ENCODE results near the gene TMPRSS9.

Gene TMPRSS9

GRCh38 chr19:2434721-2435265 is 74.7 kb downstream of the TMPRSS9 start:
- DNase-seq (ENCODE audit: low read depth, low spot score) = no peak

GRCh38 chr19:2436384-2436783 is 76.3 kb downstream of the TMPRSS9 start:
- no peak for DNase-seq (ENCODE audit: low read depth, low spot score)

- DNase-seq (ENCODE audit: low read depth, low spot score) = no peak
These were observed 76.9 kb downstream of the TMPRSS9 start for GRCh38 chr19:2436926-2437325.

GRCh38 chr19:2438178-2438577 is 78.1 kb downstream of the TMPRSS9 start:
- DNase-seq (ENCODE audit: low read depth, low spot score) = no peak

GRCh38 chr19:2440515-2440914 is 80.5 kb downstream of the TMPRSS9 start:
- no peak for DNase-seq (ENCODE audit: low read depth, low spot score)

GRCh38 chr19:2441096-2441752 is 81.2 kb downstream of the TMPRSS9 start:
- no peak for DNase-seq (ENCODE audit: low read depth, low spot score)

GRCh38 chr19:2443116-2443784 is 83.2 kb downstream of the TMPRSS9 start:
- DNase-seq (ENCODE audit: low read depth, low spot score) = no peak

GRCh38 chr19:2443785-2444182 is 83.7 kb downstream of the TMPRSS9 start:
- DNase-seq (ENCODE audit: low read depth, low spot score) = no peak

GRCh38 chr19:2444251-2445002 is 84.4 kb downstream of the TMPRSS9 start:
- no peak for DNase-seq (ENCODE audit: low read depth, low spot score)

- DNase-seq (ENCODE audit: low read depth, low spot score) = no peak
These were observed 86.3 kb downstream of the TMPRSS9 start for GRCh38 chr19:2446381-2446780.

DNA sequence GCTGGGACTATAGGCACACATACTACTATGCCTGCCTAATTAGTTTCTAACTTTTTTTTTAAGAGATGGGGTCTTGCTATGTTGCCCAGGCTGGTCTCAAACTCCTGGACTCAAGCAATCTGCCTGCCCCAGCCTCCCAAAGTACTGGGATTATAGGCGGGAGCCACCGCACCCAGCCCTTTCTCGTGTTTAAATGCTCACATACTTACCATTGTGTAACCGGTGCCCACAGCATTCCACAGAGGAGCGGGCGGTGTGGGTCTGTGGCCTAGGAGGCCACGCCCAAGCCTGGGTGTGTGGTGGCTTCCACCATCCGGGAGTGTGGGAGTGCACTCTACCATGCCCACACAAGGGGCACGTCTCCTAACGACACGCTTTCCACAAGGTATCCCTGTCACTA is 89.0 kb downstream of the TMPRSS9 start:
- DNase-seq (ENCODE audit: low read depth, low spot score) = no peak

DNA sequence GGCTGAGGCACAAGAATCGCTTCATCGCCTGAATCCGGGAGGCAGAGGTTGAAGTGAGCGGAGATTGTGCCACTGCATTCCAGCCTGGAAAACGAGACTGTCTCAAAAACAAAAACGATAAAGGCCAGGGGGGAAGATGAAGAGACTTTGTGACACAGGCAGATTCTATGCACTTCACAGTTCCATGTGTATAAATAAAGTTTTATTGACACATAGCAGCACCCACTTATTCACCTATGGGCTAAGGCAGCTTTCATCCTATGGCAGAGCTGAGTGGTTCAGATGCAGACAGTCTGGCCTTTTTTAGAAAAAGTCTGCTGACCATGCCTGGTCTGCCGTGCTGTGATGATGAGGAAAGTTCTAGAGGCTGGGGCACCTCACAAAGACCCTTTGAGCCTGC is 91.1 kb downstream of the TMPRSS9 start:
- no peak for DNase-seq (ENCODE audit: low read depth, low spot score)

DNA sequence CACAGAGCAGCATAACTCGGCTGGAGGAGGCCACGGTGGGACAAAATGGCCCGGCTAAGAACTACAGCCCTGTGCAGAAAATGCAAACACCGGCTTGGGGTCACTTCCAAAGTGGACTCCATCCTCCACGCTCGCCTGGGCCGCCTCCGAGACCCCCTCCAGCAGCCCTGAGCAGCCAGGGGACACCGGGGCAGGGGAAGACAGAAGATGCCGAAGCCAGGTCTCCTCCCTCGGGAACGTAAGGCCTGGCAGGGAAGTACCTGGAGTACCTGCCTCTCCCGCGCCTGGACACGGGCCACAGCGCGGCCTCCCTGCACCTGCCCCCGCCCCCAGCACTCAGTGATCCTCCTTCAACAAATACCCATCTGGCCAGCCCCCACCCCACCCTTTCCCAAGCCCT is 91.7 kb downstream of the TMPRSS9 start:
- DNase-seq (ENCODE audit: low read depth, low spot score) = no peak

- no peak for DNase-seq (ENCODE audit: low read depth, low spot score)
These were observed 93.5 kb downstream of the TMPRSS9 start for GRCh38 chr19:2453431-2454025.

- DNase-seq (ENCODE audit: low read depth, low spot score) = no peak
These were observed 94.3 kb downstream of the TMPRSS9 start for GRCh38 chr19:2454199-2454961.

GRCh38 chr19:2454962-2455850 is 95.1 kb downstream of the TMPRSS9 start:
- no peak for DNase-seq (ENCODE audit: low read depth, low spot score)

GRCh38 chr19:2455851-2456570 is 95.9 kb downstream of the TMPRSS9 start:
- DNase-seq (ENCODE audit: low read depth, low spot score) = no peak

DNA sequence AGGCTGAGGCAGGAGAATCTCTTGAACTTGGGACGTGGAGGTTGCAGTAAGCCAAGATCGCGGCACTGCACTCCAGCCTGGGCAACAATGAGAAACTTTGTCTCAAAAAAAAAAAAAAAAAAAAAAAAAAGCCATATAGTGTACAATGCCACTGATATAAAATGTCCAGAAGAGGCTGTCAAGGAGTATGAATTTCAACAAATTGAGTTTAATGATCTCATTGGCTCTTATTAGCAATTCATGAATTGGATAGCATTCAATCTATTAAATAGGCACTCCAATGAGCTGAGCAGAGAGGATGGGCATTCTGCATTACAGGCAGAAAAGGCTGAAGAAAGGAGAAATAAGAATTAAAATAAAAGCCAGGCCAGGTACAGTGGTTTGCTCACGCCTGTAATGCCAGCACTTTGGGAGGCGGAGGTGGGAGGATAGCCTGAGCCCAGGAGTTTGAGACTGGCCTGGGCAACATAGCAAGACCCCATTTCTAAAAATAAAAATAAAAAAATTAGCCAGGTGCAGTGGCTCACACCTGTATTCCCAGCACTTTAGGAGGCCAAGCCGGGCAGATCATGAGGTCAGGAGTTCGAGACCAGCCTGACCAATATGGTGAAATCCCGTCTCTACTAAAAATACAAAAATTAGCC is 97.5 kb downstream of the TMPRSS9 start:
- DNase-seq (ENCODE audit: low read depth, low spot score) = no peak

- no peak for DNase-seq (ENCODE audit: low read depth, low spot score)
These were observed 98.0 kb downstream of the TMPRSS9 start for GRCh38 chr19:2458054-2458453.
